HepG2 (cell line): ENCODE measurements around the gene CIDEA. TPM values are rescaled to one million over a fixed set of nuclear protein-coding genes. Genes with fewer than 3 reads are reported as not detected.

Source experiments
- ATAC-seq: fragments of 200-7000 bp; cut with Tn5 transposase; 3 replicates; pipeline ENCODE4 v1.9.1; 2020; ENCODE audit warnings: mild to moderate bottlenecking, moderate library complexity
- BruUV-seq: library from RNA; stranded (reverse); fragments of 400-500 nt; replicated peaks from 2 replicates; lab custom pipeline; 2021; lab: Mats Ljungman, UMichigan
- CTCF ChIA-PET: fragments of 300-600 bp; formaldehyde crosslinking; extraction: SDS; loops from one replicate; lab custom pipeline; 2021; ENCODE audit warnings: low total read pairs, inconsistent platforms, low intra/inter-chr PET ratio; lab: Yijun Ruan, JAX
- POLR2A ChIA-PET: fragments of 350-600 bp; sonication (Branson Sonifier 250); formaldehyde crosslinking; loops from one replicate; lab custom pipeline; 2020; ENCODE audit warnings: antibody characterized with exemption, inconsistent platforms; lab: Yijun Ruan, JAX
- DNase-seq: peaks from one replicate; pipeline ENCODE4 v3.0.0-alpha.2; 2015; ENCODE audit warnings: low spot score
- FAIRE-seq: peaks from 3 replicates; lab custom pipeline; 2011; peaks lifted over from hg19 to GRCh38; lab: Jason Lieb, UNC
- H2AFZ ChIP-seq: one replicate; pipeline ENCODE4 v1.6.1; 2011; ENCODE audit warnings: low read length, inconsistent platforms
- H3K27ac ChIP-seq: fragments of 300-600 bp; 3 replicates; pipeline ENCODE4 v1.8.0; 2011; ENCODE audit warnings: mixed run types, mild to moderate bottlenecking, mixed read lengths, low read length, inconsistent platforms; ENCODE audit not compliant: insufficient read depth; ENCODE audit errors: extremely low read length
- H3K27me3 ChIP-seq, 2 experiments: fragments of 200-600 bp in 1 of 2; 2 replicates in 1 of 2; 3 replicates in 1 of 2; pipeline versions ENCODE4 v1.6.0 to v1.8.0; 2011; ENCODE audit warnings: low read length in 2 of 2, mild to moderate bottlenecking in 2 of 2, moderate library complexity in 2 of 2, inconsistent platforms in 1 of 2; ENCODE audit not compliant: insufficient read depth in 2 of 2, control insufficient read depth in 1 of 2
- H3K36me3 ChIP-seq, 2 experiments: fragments of 200-600 bp in 1 of 2; replicated peaks in 1 of 2; 2 replicates in 1 of 2; 3 replicates in 1 of 2; pipeline versions ENCODE4 v1.5.1 to v1.8.0; 2011; ENCODE audit warnings: low read length in 2 of 2, inconsistent platforms in 1 of 2; ENCODE audit not compliant: insufficient read depth in 2 of 2, control insufficient read depth in 1 of 2
- H3K4me1 ChIP-seq: 2 replicates; pipeline ENCODE4 v1.5.1; 2012; ENCODE audit warnings: low read length, inconsistent platforms; ENCODE audit not compliant: insufficient read depth
- H3K4me2 ChIP-seq: 2 replicates; pipeline ENCODE4 v1.6.0; 2011; ENCODE audit warnings: low read depth, low read length, inconsistent platforms
- H3K4me3 ChIP-seq, 3 experiments: fragments of 200-600 bp in 1 of 3; sonication (generic), shearing (Covaris generic) in 1 of 3; replicated peaks in 1 of 3; 2 replicates each; pipeline ENCODE4 v1.5.1; 2011 to 2016; ENCODE audit warnings: low read length in 3 of 3, inconsistent platforms in 2 of 3, low read depth in 2 of 3, mild to moderate bottlenecking in 2 of 3, control low read depth in 1 of 3, mixed read lengths in 1 of 3; ENCODE audit not compliant: insufficient read depth in 1 of 3
- H3K79me2 ChIP-seq: one replicate; pipeline ENCODE4 v1.6.1; 2011; ENCODE audit warnings: low read length, inconsistent platforms; ENCODE audit not compliant: insufficient read depth
- H3K9ac ChIP-seq: 2 replicates; pipeline ENCODE4 v1.6.0; 2011; ENCODE audit warnings: mild to moderate bottlenecking, low read depth, low read length, inconsistent platforms; ENCODE audit not compliant: insufficient read depth
- H3K9me3 ChIP-seq: 2 replicates; pipeline ENCODE4 v1.5.1; 2012; ENCODE audit warnings: mild to moderate bottlenecking, low read length
- H4K20me1 ChIP-seq: 2 replicates; pipeline ENCODE4 v1.6.0; 2011; ENCODE audit warnings: inconsistent platforms, mild to moderate bottlenecking, low read length, moderate library complexity; ENCODE audit not compliant: insufficient read depth
- FOXJ3 ChIP-seq: sonication (generic); formaldehyde crosslinking; IDR thresholded peaks from 2 replicates; pipeline ENCODE4 v1.4.0; 2020; ENCODE audit warnings: missing genetic modification reagents, mild to moderate bottlenecking, borderline replicate concordance
- IKZF1 ChIP-seq: fragments of 450-650 bp; IDR thresholded peaks from 2 replicates; pipeline ENCODE4 v1.7.1; 2016
- KDM1A ChIP-seq: IDR thresholded peaks from 2 replicates; pipeline ENCODE4 v1.6.1; 2016; ENCODE audit warnings: missing compliant biosample characterization
- MEIS2 ChIP-seq: sonication (generic); formaldehyde crosslinking; IDR thresholded peaks from 2 replicates; pipeline ENCODE4 v1.9.0; 2021; ENCODE audit warnings: mild to moderate bottlenecking, missing genetic modification reagents
- SALL2 ChIP-seq: sonication (generic); formaldehyde crosslinking; IDR thresholded peaks from 2 replicates; pipeline ENCODE4 v1.8.1; 2023; ENCODE audit warnings: mild to moderate bottlenecking, missing genetic modification reagents, inconsistent platforms
- SOX6 ChIP-seq, 2 experiments: fragments of 450-650 bp in 1 of 2; sonication (generic) in 1 of 2; formaldehyde crosslinking in 1 of 2; IDR thresholded peaks; 2 replicates each; pipeline versions ENCODE4 v1.4.0 to v1.6.1; 2017 to 2020; ENCODE audit warnings: antibody characterized with exemption in 1 of 2, mild to moderate bottlenecking in 1 of 2, missing genetic modification reagents in 1 of 2
- ZBTB42 ChIP-seq: sonication (generic); formaldehyde crosslinking; IDR thresholded peaks from 2 replicates; pipeline ENCODE4 v1.5.0; 2020; ENCODE audit warnings: mild to moderate bottlenecking, missing genetic modification reagents
- ZFAT ChIP-seq: sonication (generic); formaldehyde crosslinking; conservative IDR thresholded peaks from 2 replicates; pipeline ENCODE4 v1.8.1; 2023; ENCODE audit warnings: missing genetic modification reagents, inconsistent platforms
- WGBS: methylation state at CpG from one replicate; pipeline ENCODE4 v1.1.6; 2017; ENCODE audit warnings: low lambda C conversion rate; 5-methylcytosine and 5-hydroxymethylcytosine counted together
- in situ Hi-C: cut with HindIII; loops from 2 replicates; pipeline ENCODE4 v1.10.0; 2017; ENCODE audit warnings: low pct_unique_long_range_greater_than_20kb; ENCODE audit not compliant: extremely low pct_ligation_motif_present
- intact Hi-C: fragments of 100-400 bp; cut with micrococcal nuclease; formaldehyde crosslinking; loops from one replicate; pipeline ENCODE4 v1.10.0; 2022; ENCODE audit not compliant: unreplicated experiment
- polyA plus RNA-seq, 8 experiments: library from polyadenylated mRNA; depleted of rRNA in 3 of 8; stranded (reverse) in 7 of 8; unstranded in 1 of 8; fragments of >200 nt; fragmentation: Illumina TruSeq in 4 of 8; extraction: Trizol in 4 of 8; gene quantifications; 2 replicates each; pipeline versions ENCODE4 v1.2.1 to v1.2.3, GENCODE V29; 2011 to 2016; ENCODE audit warnings: low read depth in 4 of 8, missing spikeins in 1 of 8, mixed read lengths in 1 of 8; ENCODE audit not compliant: insufficient read depth in 1 of 8
- total RNA-seq, 5 experiments: library from RNA; depleted of rRNA; stranded (reverse); fragments of >200 nt; fragmentation: Illumina TruSeq; extraction: Trizol; gene quantifications; 2 replicates each; pipeline ENCODE4 v1.2.3, GENCODE V29; 2016; ENCODE audit warnings: low read depth in 1 of 5
- TF ChIP-seq, protein P1 (sequence below): sonication (generic); formaldehyde crosslinking; IDR thresholded peaks from 2 replicates; pipeline ENCODE4 v1.5.1; 2020; ENCODE audit warnings: missing genetic modification reagents, mild to moderate bottlenecking, borderline replicate concordance

CIDEA gene
- total and polyA plus RNA-seq, 2 of the 13 experiments (the other 11 are each of a cell fraction or from before 2014, with no cell fraction given): not detected

DNA sequence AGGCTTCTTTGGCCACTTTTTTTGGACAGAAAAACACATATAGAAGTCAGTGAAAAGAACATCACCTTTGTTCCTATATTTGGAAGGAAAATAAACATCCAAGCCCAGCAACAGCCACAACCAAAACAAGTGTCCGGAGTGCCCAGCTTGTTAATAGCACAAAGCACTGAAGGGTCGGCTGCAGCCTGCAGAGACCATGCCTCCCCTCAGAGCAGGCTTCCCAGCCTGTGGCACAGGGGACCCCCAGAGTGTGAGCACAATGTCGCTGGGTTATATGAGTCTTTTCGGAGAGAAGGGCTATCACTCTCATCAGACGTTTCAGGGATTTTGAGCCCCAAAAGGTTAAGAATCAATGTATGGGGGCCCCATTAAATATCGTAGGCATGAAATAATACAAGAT is 6.2 kb upstream of the CIDEA start:
- no peak for TF ChIP-seq KDM1A (CRISPR knock-in tag)
- no peak for TF ChIP-seq ZBTB42 (CRISPR knock-in tag)
- no peak for TF ChIP-seq MEIS2 (CRISPR knock-in tag)
- no peak for TF ChIP-seq ZFAT (CRISPR knock-in tag)
- TF ChIP-seq, protein P1, sequence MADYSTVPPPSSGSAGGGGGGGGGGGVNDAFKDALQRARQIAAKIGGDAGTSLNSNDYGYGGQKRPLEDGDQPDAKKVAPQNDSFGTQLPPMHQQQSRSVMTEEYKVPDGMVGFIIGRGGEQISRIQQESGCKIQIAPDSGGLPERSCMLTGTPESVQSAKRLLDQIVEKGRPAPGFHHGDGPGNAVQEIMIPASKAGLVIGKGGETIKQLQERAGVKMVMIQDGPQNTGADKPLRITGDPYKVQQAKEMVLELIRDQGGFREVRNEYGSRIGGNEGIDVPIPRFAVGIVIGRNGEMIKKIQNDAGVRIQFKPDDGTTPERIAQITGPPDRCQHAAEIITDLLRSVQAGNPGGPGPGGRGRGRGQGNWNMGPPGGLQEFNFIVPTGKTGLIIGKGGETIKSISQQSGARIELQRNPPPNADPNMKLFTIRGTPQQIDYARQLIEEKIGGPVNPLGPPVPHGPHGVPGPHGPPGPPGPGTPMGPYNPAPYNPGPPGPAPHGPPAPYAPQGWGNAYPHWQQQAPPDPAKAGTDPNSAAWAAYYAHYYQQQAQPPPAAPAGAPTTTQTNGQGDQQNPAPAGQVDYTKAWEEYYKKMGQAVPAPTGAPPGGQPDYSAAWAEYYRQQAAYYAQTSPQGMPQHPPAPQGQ (CRISPR knock-in tag): no peak
- TF ChIP-seq SOX6 (IDR thresholded peaks at IDR 0.05): no peak
- TF ChIP-seq SOX6 (CRISPR knock-in tag; IDR thresholded peaks at IDR 0.05): no peak
- TF ChIP-seq SALL2: no peak
- no peak for TF ChIP-seq FOXJ3 (CRISPR knock-in tag)
- TF ChIP-seq IKZF1: no peak
- H3K4me1 ChIP-seq: peaks cover 5% of the 10 kb centered on the region; the same call in 1 of the 2 replicates
- H4K20me1 ChIP-seq: no peaks in the 10 kb centered on the region
- no peak overlapping the region for H2AFZ ChIP-seq
- H3K79me2 ChIP-seq: no peaks in the 10 kb centered on the region
- intact Hi-C loops (no loop called here), in situ Hi-C loops (no loop called here)
- H3K9ac ChIP-seq: no peak overlapping the region
- no peaks in the 10 kb centered on the region for H3K9me3 ChIP-seq
- no TSS peak for BruUV-seq
- ChIA-PET POLR2A (no interaction called here), CTCF (no interaction called here)
- WGBS: 39% methylated on average over 6 of the region's 6 CpGs
- no peak overlapping the region for H3K27ac ChIP-seq
- DNase-seq (no peak), FAIRE-seq (no peak), ATAC-seq (no peak)
- H3K4me3 ChIP-seq: no peak overlapping the region
- no peaks in the 10 kb centered on the region for H3K36me3 ChIP-seq
- no peak overlapping the region for H3K4me2 ChIP-seq
- peaks cover 4 to 36% of the 10 kb centered on the region in 2 experiments; a peak in 3 of 5 replicates for H3K27me3 ChIP-seq
